ENCODE measurements around the gene SULT1A1. TPM values are rescaled to one million over a fixed set of nuclear protein-coding genes. Genes with fewer than 3 reads are reported as not detected.
"Not testable (repeated sequence)": the region's sequence is repeated elsewhere in the genome, so short reads cannot be mapped to it uniquely, and the experiment has no call there.

Gene SULT1A1
- 1.1 and 2.3 TPM in 2 replicates for total RNA-seq (2012; rRNA removed)

- Histone ChIP-seq H3K36me3 (ENCODE audit: insufficient read depth, low read length) (no peaks in the 10 kb centered on the region), H3K9me3 (replicated peaks; ENCODE audit: low read length) (no peaks in the 10 kb centered on the region), H3K9ac (ENCODE audit: low read depth, low read length) (peak within 1 kb of the TSS; percentile 13), H3K4me3 (ENCODE audit: low read length) (peak within 1 kb of the TSS; percentile 56), H3K4me1 (ENCODE audit: control insufficient read depth, insufficient read depth, low read length) (no peaks in the 10 kb centered on the region), H3K27me3 (ENCODE audit: control insufficient read depth, insufficient read depth, low read length) (no peaks in the 10 kb centered on the region), H3K4me2 (ENCODE audit: low read length) (peak within 1 kb of the TSS; percentile 52)
Measured at GRCh38 chr16:28609631-28610594, at the start of gene SULT1A1. Gene SULT1A1, minus strand, starts transcription at chr16:28610044. Its CDS starts 1,189 bp downstream, at chr16:28608855.

- not testable (repeated sequence) for H3K4me3 ChIP-seq (ENCODE audit: low read length); H3K27me3 ChIP-seq (ENCODE audit: control insufficient read depth, insufficient read depth, low read length); H3K36me3 ChIP-seq (ENCODE audit: insufficient read depth, low read length); H3K4me2 ChIP-seq (ENCODE audit: low read length); H3K4me1 ChIP-seq (ENCODE audit: control insufficient read depth, insufficient read depth, low read length); H3K9me3 ChIP-seq (replicated peaks; ENCODE audit: low read length); H3K9ac ChIP-seq (ENCODE audit: low read depth, low read length)
Measured at GRCh38 chr16:28639959-28640358, 30.1 kb upstream of the SULT1A1 start.

- H3K9me3 ChIP-seq (replicated peaks; ENCODE audit: low read length); H3K4me1 ChIP-seq (ENCODE audit: control insufficient read depth, insufficient read depth, low read length); H3K27me3 ChIP-seq (ENCODE audit: control insufficient read depth, insufficient read depth, low read length); H3K4me3 ChIP-seq (ENCODE audit: low read length); H3K4me2 ChIP-seq (ENCODE audit: low read length); H3K9ac ChIP-seq (ENCODE audit: low read depth, low read length); H3K36me3 ChIP-seq (ENCODE audit: insufficient read depth, low read length): not testable (repeated sequence)
Measured at GRCh38 chr16:28638359-28638758, 28.5 kb upstream of the SULT1A1 start.

- not testable (repeated sequence) for H3K36me3 ChIP-seq (ENCODE audit: insufficient read depth, low read length); H3K9me3 ChIP-seq (replicated peaks; ENCODE audit: low read length); H3K4me3 ChIP-seq (ENCODE audit: low read length); H3K4me1 ChIP-seq (ENCODE audit: control insufficient read depth, insufficient read depth, low read length); H3K27me3 ChIP-seq (ENCODE audit: control insufficient read depth, insufficient read depth, low read length); H3K9ac ChIP-seq (ENCODE audit: low read depth, low read length); H3K4me2 ChIP-seq (ENCODE audit: low read length)
Measured at GRCh38 chr16:28637765-28638164, 27.9 kb upstream of the SULT1A1 start, which contains the start of gene NPIPB8. Gene NPIPB8, plus strand, starts transcription at chr16:28638065. Its CDS starts 296 bp downstream, at chr16:28638361.

- H3K4me2 ChIP-seq (ENCODE audit: low read length): peak overlapping the region; percentile 45
- H3K4me3 ChIP-seq (ENCODE audit: low read length); H3K36me3 ChIP-seq (ENCODE audit: insufficient read depth, low read length); H3K9me3 ChIP-seq (replicated peaks; ENCODE audit: low read length); H3K27me3 ChIP-seq (ENCODE audit: control insufficient read depth, insufficient read depth, low read length); H3K4me1 ChIP-seq (ENCODE audit: control insufficient read depth, insufficient read depth, low read length): not testable (repeated sequence)
- H3K9ac ChIP-seq (ENCODE audit: low read depth, low read length): peak overlapping the region; percentile 2
Measured at GRCh38 chr16:28636093-28636823, 26.4 kb upstream of the SULT1A1 start.

- H3K27me3 ChIP-seq (ENCODE audit: control insufficient read depth, insufficient read depth, low read length); H3K9me3 ChIP-seq (replicated peaks; ENCODE audit: low read length); H3K4me3 ChIP-seq (ENCODE audit: low read length); H3K36me3 ChIP-seq (ENCODE audit: insufficient read depth, low read length); H3K4me1 ChIP-seq (ENCODE audit: control insufficient read depth, insufficient read depth, low read length); H3K9ac ChIP-seq (ENCODE audit: low read depth, low read length); H3K4me2 ChIP-seq (ENCODE audit: low read length): not testable (repeated sequence)
Measured at GRCh38 chr16:28630905-28631304, 21.1 kb upstream of the SULT1A1 start.

GRCh38 chr16:28623172-28623711 lies 13.4 kb upstream of the SULT1A1 start:
- H3K27me3 ChIP-seq (ENCODE audit: control insufficient read depth, insufficient read depth, low read length): no peaks in the 10 kb centered on the region
- no peaks in the 10 kb centered on the region for H3K9me3 ChIP-seq (replicated peaks; ENCODE audit: low read length)
- peak overlapping the region; percentile 63 for H3K4me3 ChIP-seq (ENCODE audit: low read length)
- no peak overlapping the region for H3K9ac ChIP-seq (ENCODE audit: low read depth, low read length)
- no peaks in the 10 kb centered on the region for H3K36me3 ChIP-seq (ENCODE audit: insufficient read depth, low read length)
- peak overlapping the region; percentile 77 for H3K4me2 ChIP-seq (ENCODE audit: low read length)
- H3K4me1 ChIP-seq (ENCODE audit: control insufficient read depth, insufficient read depth, low read length): no peaks in the 10 kb centered on the region

- H3K4me3 ChIP-seq (ENCODE audit: low read length): not testable (repeated sequence)
Measured at GRCh38 chr16:28622532-28623171, 12.8 kb upstream of the SULT1A1 start.

GRCh38 chr16:28621481-28622155 lies 11.8 kb upstream of the SULT1A1 start:
- no peak overlapping the region for H3K4me2 ChIP-seq (ENCODE audit: low read length)
- no peaks in the 10 kb centered on the region for H3K9me3 ChIP-seq (replicated peaks; ENCODE audit: low read length)
- H3K27me3 ChIP-seq (ENCODE audit: control insufficient read depth, insufficient read depth, low read length): no peaks in the 10 kb centered on the region
- no peaks in the 10 kb centered on the region for H3K36me3 ChIP-seq (ENCODE audit: insufficient read depth, low read length)
- H3K9ac ChIP-seq (ENCODE audit: low read depth, low read length): no peak overlapping the region
- H3K4me3 ChIP-seq (ENCODE audit: low read length): no peak overlapping the region
- no peaks in the 10 kb centered on the region for H3K4me1 ChIP-seq (ENCODE audit: control insufficient read depth, insufficient read depth, low read length)

More at GRCh38 chr16:28622532-28623171, 12.8 kb upstream of the SULT1A1 start:
- H3K4me2 ChIP-seq (ENCODE audit: low read length): peak overlapping the region; percentile 77
- H3K4me1 ChIP-seq (ENCODE audit: control insufficient read depth, insufficient read depth, low read length); H3K9ac ChIP-seq (ENCODE audit: low read depth, low read length); H3K27me3 ChIP-seq (ENCODE audit: control insufficient read depth, insufficient read depth, low read length); H3K9me3 ChIP-seq (replicated peaks; ENCODE audit: low read length); H3K36me3 ChIP-seq (ENCODE audit: insufficient read depth, low read length): not testable (repeated sequence)

GRCh38 chr16:28620316-28620715 lies 10.5 kb upstream of the SULT1A1 start:
- not testable (repeated sequence) for H3K27me3 ChIP-seq (ENCODE audit: control insufficient read depth, insufficient read depth, low read length); H3K4me1 ChIP-seq (ENCODE audit: control insufficient read depth, insufficient read depth, low read length); H3K36me3 ChIP-seq (ENCODE audit: insufficient read depth, low read length); H3K4me2 ChIP-seq (ENCODE audit: low read length); H3K4me3 ChIP-seq (ENCODE audit: low read length); H3K9ac ChIP-seq (ENCODE audit: low read depth, low read length); H3K9me3 ChIP-seq (replicated peaks; ENCODE audit: low read length)

GRCh38 chr16:28617874-28618273 lies 8.0 kb upstream of the SULT1A1 start:
- Histone ChIP-seq H3K4me3 (ENCODE audit: low read length) (no peak overlapping the region), H3K4me2 (ENCODE audit: low read length) (no peak overlapping the region), H3K9ac (ENCODE audit: low read depth, low read length) (no peak overlapping the region), H3K9me3 (replicated peaks; ENCODE audit: low read length) (no peaks in the 10 kb centered on the region), H3K27me3 (ENCODE audit: control insufficient read depth, insufficient read depth, low read length) (no peaks in the 10 kb centered on the region), H3K4me1 (ENCODE audit: control insufficient read depth, insufficient read depth, low read length) (no peaks in the 10 kb centered on the region), H3K36me3 (ENCODE audit: insufficient read depth, low read length) (no peaks in the 10 kb centered on the region)
